Measurements from ENCODE around the gene AMACR.

Gene AMACR

GRCh38 chr5:34030048-34030447, 22.2 kb upstream of the AMACR start:
- no peak for TF ChIP-seq CTCF (IDR thresholded peaks at IDR 0.05; ENCODE audit: insufficient read depth, low read depth, low read length, missing control alignments)
- no peak overlapping the region for H3K4me3 ChIP-seq (ENCODE audit: low read depth, low read length)
- DNase-seq (ENCODE audit: low read depth) = no peak

- no peak for DNase-seq (ENCODE audit: low read depth)
- no peak for TF ChIP-seq CTCF (IDR thresholded peaks at IDR 0.05; ENCODE audit: insufficient read depth, low read depth, low read length, missing control alignments)
- H3K4me3 ChIP-seq (ENCODE audit: low read depth, low read length) = no peak overlapping the region
These were observed 20.5 kb upstream of the AMACR start for GRCh38 chr5:34028349-34028748.

- no peak for TF ChIP-seq CTCF (IDR thresholded peaks at IDR 0.05; ENCODE audit: insufficient read depth, low read depth, low read length, missing control alignments)
- no peak for DNase-seq (ENCODE audit: low read depth)
- H3K4me3 ChIP-seq (ENCODE audit: low read depth, low read length) = no peak overlapping the region
These were observed 18.4 kb upstream of the AMACR start for GRCh38 chr5:34026089-34026761.

- no peak for TF ChIP-seq CTCF (IDR thresholded peaks at IDR 0.05; ENCODE audit: insufficient read depth, low read depth, low read length, missing control alignments)
- DNase-seq (ENCODE audit: low read depth) = peak; percentile 69
- H3K4me3 ChIP-seq (ENCODE audit: low read depth, low read length) = no peak overlapping the region
These were observed 14.4 kb upstream of the AMACR start for GRCh38 chr5:34022121-34022705.

- no peak for DNase-seq (ENCODE audit: low read depth)
- TF ChIP-seq CTCF (IDR thresholded peaks at IDR 0.05; ENCODE audit: insufficient read depth, low read depth, low read length, missing control alignments) = no peak
- no peak overlapping the region for H3K4me3 ChIP-seq (ENCODE audit: low read depth, low read length)
These were observed 13.5 kb upstream of the AMACR start for GRCh38 chr5:34021334-34021733.

- no peak overlapping the region for H3K4me3 ChIP-seq (ENCODE audit: low read depth, low read length)
- TF ChIP-seq CTCF (IDR thresholded peaks at IDR 0.05; ENCODE audit: insufficient read depth, low read depth, low read length, missing control alignments) = no peak
- DNase-seq (ENCODE audit: low read depth) = no peak
These were observed 12.9 kb upstream of the AMACR start for GRCh38 chr5:34020726-34021125.

GRCh38 chr5:34017254-34017653, 9.4 kb upstream of the AMACR start:
- DNase-seq (ENCODE audit: low read depth) = no peak
- no peak for TF ChIP-seq CTCF (IDR thresholded peaks at IDR 0.05; ENCODE audit: insufficient read depth, low read depth, low read length, missing control alignments)
- no peak overlapping the region for H3K4me3 ChIP-seq (ENCODE audit: low read depth, low read length)
